ENCODE data around the gene MSRB3.

MSRB3 gene

DNA sequence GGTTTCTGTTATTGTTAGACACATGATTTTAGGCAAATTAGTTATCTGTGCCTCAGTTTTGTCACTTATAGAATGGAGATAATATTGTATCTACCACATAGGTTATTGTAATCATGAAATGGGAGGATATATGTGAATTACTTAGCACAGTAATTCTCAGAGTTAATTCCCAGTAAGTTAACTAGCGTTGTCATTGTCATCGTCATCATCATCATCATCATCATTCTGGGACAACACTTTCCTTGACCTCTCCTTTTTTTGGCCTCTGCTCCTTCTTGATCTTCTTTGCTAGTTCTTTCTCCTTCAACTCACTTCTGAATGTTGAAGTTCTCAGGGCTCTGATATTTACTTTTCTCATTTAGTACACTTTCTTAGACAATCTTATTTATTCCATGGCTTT lies 13.8 kb downstream of the MSRB3 start:
- no peaks in the 10 kb centered on the region for H3K4me1 ChIP-seq (ENCODE audit: control insufficient read depth, insufficient read depth, low read length)
- H3K9me3 ChIP-seq (ENCODE audit: control insufficient read depth, insufficient read depth, low read depth, low read length), result no peaks in the 10 kb centered on the region
- H3K36me3 ChIP-seq (ENCODE audit: control insufficient read depth, insufficient read depth, low read length), result no peaks in the 10 kb centered on the region
- H3K27ac ChIP-seq (ENCODE audit: low read depth, low read length), result no peak overlapping the region
- H3K9ac ChIP-seq (ENCODE audit: low read length), result no peak overlapping the region
- H3K27me3 ChIP-seq (ENCODE audit: control insufficient read depth, insufficient read depth, low read length), result no peaks in the 10 kb centered on the region
- no peak overlapping the region for H3K4me3 ChIP-seq (ENCODE audit: low read depth, low read length)

DNA sequence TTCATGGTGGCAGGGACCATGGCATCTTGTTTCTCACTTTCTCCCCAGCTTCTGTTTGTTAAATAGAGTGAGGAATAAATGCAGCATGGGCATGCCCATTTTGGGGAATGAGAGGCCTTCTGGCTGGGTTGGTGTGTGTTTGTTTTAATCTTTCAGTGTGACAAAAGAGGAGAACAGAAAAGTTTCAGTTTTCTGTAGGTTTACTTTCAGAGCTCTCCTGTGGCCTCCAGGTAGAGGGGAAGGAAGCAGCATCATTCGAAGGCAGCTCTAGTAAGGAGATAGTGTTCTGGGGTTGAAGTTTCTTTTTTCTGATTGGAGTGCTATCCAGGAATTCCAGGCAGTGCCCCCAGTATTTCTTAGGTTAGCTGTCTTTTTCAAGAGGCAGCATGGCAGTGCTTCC lies 15.3 kb downstream of the MSRB3 start:
- no peak overlapping the region for H3K9ac ChIP-seq (ENCODE audit: low read length)
- no peaks in the 10 kb centered on the region for H3K4me1 ChIP-seq (ENCODE audit: control insufficient read depth, insufficient read depth, low read length)
- H3K27ac ChIP-seq (ENCODE audit: low read depth, low read length), result no peak overlapping the region
- H3K9me3 ChIP-seq (ENCODE audit: control insufficient read depth, insufficient read depth, low read depth, low read length), result no peaks in the 10 kb centered on the region
- no peaks in the 10 kb centered on the region for H3K27me3 ChIP-seq (ENCODE audit: control insufficient read depth, insufficient read depth, low read length)
- H3K4me3 ChIP-seq (ENCODE audit: low read depth, low read length), result no peak overlapping the region
- no peaks in the 10 kb centered on the region for H3K36me3 ChIP-seq (ENCODE audit: control insufficient read depth, insufficient read depth, low read length)

DNA sequence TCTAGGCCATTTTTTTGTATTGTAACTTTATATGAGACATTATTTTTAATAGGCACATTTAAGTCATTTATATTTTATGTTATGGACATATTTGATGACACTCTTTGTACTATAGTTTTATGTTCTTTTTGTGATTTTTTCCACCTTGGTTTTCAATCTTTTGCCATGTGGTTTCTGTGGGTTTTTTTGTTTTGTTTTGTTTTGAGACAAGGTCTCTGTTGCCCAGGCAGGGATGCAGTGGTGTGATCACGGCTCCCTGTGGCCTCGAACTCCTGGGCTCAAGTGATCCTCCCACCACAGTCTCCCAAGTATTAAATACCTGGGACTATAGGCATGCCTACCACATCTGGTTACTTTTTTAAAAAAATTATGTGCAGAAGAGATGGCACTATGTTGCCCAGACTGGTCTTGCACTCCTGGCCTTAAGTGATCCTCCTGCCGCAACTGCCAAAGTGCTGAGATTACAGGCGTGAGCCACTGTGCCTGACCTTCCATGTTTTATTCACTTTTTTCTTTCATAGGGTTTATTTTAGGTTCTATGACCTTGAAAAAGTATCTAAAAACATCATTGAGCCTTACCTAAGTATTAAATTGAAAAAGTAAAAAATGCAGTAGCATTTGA lies 16.3 kb downstream of the MSRB3 start:
- Histone ChIP-seq H3K4me1 (ENCODE audit: control insufficient read depth, insufficient read depth, low read length) (no peaks in the 10 kb centered on the region), H3K36me3 (ENCODE audit: control insufficient read depth, insufficient read depth, low read length) (no peaks in the 10 kb centered on the region)

DNA sequence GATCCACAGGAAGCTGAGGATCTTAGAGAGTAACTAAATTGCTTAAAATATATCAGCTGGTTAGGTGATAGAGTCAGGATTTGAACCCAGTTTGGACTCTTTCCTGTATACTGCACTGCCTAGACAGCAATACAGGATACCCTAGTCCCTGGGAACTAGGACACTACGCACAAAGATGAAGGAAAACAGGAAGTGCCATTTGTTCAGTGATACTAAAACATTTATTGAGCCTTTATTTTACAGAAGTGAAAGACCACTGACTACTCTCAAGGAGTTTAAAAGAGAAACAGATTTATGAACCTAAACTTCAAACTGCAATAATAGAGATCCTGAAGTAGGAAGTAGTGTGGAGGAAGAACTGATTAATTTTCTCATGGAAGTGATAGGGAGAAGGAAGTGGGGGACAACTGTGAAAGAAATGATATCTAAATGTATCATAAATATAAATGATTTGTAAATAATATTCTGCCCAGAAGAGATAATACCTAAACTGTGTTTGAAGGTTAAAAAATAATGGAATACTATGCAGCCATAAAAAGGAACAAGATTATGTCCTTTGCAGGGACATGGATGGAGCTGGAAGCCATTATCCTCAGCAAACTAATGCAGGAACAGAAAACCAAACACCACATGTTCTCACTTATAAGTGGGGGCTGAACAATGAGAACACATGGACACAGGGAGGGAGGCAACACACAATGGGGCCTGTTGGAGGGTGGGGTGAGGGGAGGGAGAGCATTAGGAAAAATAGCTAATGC lies 18.2 kb downstream of the MSRB3 start:
- Histone ChIP-seq H3K4me3 (ENCODE audit: low read depth, low read length) (no peak overlapping the region), H3K27ac (ENCODE audit: low read depth, low read length) (no peak overlapping the region), H3K9ac (ENCODE audit: low read length) (no peak overlapping the region), H3K9me3 (ENCODE audit: control insufficient read depth, insufficient read depth, low read depth, low read length) (no peaks in the 10 kb centered on the region), H3K27me3 (ENCODE audit: control insufficient read depth, insufficient read depth, low read length) (no peaks in the 10 kb centered on the region), H3K36me3 (ENCODE audit: control insufficient read depth, insufficient read depth, low read length) (no peaks in the 10 kb centered on the region), H3K4me1 (ENCODE audit: control insufficient read depth, insufficient read depth, low read length) (no peaks in the 10 kb centered on the region)

More for the DNA sequence above, 16.3 kb downstream of the MSRB3 start:
- Histone ChIP-seq H3K9ac (ENCODE audit: low read length) (no peak overlapping the region), H3K27me3 (ENCODE audit: control insufficient read depth, insufficient read depth, low read length) (no peaks in the 10 kb centered on the region), H3K4me3 (ENCODE audit: low read depth, low read length) (no peak overlapping the region), H3K27ac (ENCODE audit: low read depth, low read length) (no peak overlapping the region), H3K9me3 (ENCODE audit: control insufficient read depth, insufficient read depth, low read depth, low read length) (no peaks in the 10 kb centered on the region)

DNA sequence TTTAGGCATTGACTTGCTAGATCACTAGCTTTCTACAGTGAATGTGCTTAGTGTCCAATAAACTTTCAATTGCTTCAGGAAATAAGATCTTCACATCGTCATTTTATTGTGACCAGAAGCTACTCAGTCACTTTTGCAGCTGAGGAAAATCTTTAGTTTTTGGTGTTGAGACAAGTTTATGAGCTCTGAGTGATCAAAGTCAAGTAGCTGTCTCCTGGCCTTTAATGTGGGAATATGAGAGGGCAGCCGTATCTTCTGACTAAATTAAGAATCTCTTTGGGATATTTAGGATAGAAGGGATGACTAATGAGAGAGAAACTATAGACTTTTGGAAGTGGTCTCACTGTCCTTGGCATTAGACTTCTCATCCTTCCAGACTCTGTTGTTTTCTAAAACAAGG lies 21.6 kb downstream of the MSRB3 start:
- Histone ChIP-seq H3K9ac (ENCODE audit: low read length) (no peak overlapping the region), H3K4me1 (ENCODE audit: control insufficient read depth, insufficient read depth, low read length) (0 out of 2 replicates have a peak, but pooled peaks cover 5% of the 10 kb centered on the region), H3K36me3 (ENCODE audit: control insufficient read depth, insufficient read depth, low read length) (no peaks in the 10 kb centered on the region), H3K4me3 (ENCODE audit: low read depth, low read length) (no peak overlapping the region), H3K27ac (ENCODE audit: low read depth, low read length) (no peak overlapping the region), H3K9me3 (ENCODE audit: control insufficient read depth, insufficient read depth, low read depth, low read length) (no peaks in the 10 kb centered on the region), H3K27me3 (ENCODE audit: control insufficient read depth, insufficient read depth, low read length) (no peaks in the 10 kb centered on the region)

DNA sequence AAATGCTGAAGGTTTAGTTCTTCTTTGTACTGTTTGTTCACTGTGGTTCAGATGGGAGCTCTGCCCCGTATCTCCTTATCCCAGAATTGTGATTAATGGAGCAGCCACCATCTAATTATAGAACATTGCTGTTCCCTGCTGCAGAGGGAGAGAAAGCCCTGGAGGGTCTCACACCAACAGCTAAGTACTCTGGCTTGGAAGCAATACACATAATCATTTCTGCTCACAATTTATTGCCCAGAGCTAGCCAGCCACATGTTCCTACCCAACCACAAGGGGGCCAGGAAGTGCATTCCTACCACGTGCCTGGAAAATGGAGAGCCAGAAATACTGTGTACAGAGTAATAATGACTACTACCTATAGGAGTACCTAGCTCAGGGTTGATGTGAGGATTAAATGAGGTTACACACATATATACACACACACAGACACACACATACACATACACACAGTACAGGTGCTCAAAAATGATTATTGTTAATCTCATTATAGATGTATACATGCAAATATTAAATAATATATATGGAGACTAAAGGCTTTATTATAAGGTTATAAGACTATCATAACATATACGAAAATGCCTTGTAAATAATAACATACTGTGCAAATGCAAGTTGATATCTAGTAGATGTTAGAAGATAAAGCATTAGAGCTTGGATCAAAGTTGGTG lies 22.3 kb downstream of the MSRB3 start:
- Histone ChIP-seq H3K4me3 (ENCODE audit: low read depth, low read length) (no peak overlapping the region), H3K36me3 (ENCODE audit: control insufficient read depth, insufficient read depth, low read length) (no peaks in the 10 kb centered on the region), H3K27ac (ENCODE audit: low read depth, low read length) (no peak overlapping the region), H3K27me3 (ENCODE audit: control insufficient read depth, insufficient read depth, low read length) (no peaks in the 10 kb centered on the region), H3K9ac (ENCODE audit: low read length) (no peak overlapping the region), H3K9me3 (ENCODE audit: control insufficient read depth, insufficient read depth, low read depth, low read length) (no peaks in the 10 kb centered on the region), H3K4me1 (ENCODE audit: control insufficient read depth, insufficient read depth, low read length) (0 out of 2 replicates have a peak, but pooled peaks cover 5% of the 10 kb centered on the region)

DNA sequence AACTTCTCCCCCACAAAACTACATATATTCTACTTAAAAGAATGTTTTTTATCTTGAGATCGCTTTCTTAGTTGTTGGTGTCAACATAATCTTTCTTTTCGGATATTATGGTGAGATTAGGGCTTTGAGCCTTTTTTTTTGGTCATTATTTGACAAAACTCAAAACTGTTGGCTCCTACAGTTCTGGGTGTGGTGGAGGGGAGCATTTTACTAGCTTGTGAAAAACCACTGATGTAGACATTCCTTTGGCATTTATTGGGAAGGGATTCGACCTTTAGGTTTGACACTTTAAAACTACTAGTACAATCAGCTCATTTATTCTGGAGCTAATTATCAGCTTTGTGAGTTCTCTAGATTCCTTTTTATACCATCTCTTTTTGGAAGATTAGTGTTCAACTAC lies 24.4 kb downstream of the MSRB3 start:
- 0 out of 2 replicates have a peak, but pooled peaks cover 5% of the 10 kb centered on the region for H3K4me1 ChIP-seq (ENCODE audit: control insufficient read depth, insufficient read depth, low read length)
- H3K27ac ChIP-seq (ENCODE audit: low read depth, low read length), result no peak overlapping the region
- no peak overlapping the region for H3K4me3 ChIP-seq (ENCODE audit: low read depth, low read length)
- H3K9ac ChIP-seq (ENCODE audit: low read length), result no peak overlapping the region
- H3K9me3 ChIP-seq (ENCODE audit: control insufficient read depth, insufficient read depth, low read depth, low read length), result no peaks in the 10 kb centered on the region
- H3K36me3 ChIP-seq (ENCODE audit: control insufficient read depth, insufficient read depth, low read length), result no peaks in the 10 kb centered on the region
- no peaks in the 10 kb centered on the region for H3K27me3 ChIP-seq (ENCODE audit: control insufficient read depth, insufficient read depth, low read length)

DNA sequence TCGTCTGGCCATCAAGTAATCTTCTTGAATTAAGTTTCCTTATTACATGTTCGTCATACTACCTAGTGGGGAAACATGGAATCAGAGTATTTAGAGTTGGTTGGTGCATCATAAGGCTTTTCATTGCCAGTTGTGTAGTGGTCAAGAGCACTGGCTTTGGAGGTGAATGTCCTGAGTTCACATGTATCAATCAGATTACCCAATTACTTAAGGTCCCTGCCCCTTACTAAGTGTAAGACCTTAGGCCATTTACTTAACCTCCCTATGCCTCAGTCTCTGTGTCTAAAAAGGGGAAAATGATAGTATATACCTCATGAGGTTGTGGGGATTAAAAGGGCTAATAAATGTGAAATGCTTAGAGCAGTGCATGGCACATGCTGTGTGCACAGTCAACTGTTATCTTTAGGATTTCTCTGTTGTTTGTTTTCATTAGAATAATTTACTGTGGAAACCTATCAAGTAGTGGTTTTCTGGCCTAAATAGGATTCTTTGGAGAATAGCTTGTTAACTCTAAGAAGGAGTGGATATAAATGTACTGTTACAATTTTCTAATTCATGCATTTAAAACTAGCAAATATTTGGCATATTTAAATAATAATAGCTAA lies 27.0 kb downstream of the MSRB3 start:
- H3K4me1 ChIP-seq (ENCODE audit: control insufficient read depth, insufficient read depth, low read length), result 0 out of 2 replicates have a peak, but pooled peaks cover 5% of the 10 kb centered on the region
- H3K4me3 ChIP-seq (ENCODE audit: low read depth, low read length), result no peak overlapping the region
- no peaks in the 10 kb centered on the region for H3K9me3 ChIP-seq (ENCODE audit: control insufficient read depth, insufficient read depth, low read depth, low read length)
- no peak overlapping the region for H3K9ac ChIP-seq (ENCODE audit: low read length)
- no peaks in the 10 kb centered on the region for H3K27me3 ChIP-seq (ENCODE audit: control insufficient read depth, insufficient read depth, low read length)
- no peak overlapping the region for H3K27ac ChIP-seq (ENCODE audit: low read depth, low read length)
- H3K36me3 ChIP-seq (ENCODE audit: control insufficient read depth, insufficient read depth, low read length), result no peaks in the 10 kb centered on the region

DNA sequence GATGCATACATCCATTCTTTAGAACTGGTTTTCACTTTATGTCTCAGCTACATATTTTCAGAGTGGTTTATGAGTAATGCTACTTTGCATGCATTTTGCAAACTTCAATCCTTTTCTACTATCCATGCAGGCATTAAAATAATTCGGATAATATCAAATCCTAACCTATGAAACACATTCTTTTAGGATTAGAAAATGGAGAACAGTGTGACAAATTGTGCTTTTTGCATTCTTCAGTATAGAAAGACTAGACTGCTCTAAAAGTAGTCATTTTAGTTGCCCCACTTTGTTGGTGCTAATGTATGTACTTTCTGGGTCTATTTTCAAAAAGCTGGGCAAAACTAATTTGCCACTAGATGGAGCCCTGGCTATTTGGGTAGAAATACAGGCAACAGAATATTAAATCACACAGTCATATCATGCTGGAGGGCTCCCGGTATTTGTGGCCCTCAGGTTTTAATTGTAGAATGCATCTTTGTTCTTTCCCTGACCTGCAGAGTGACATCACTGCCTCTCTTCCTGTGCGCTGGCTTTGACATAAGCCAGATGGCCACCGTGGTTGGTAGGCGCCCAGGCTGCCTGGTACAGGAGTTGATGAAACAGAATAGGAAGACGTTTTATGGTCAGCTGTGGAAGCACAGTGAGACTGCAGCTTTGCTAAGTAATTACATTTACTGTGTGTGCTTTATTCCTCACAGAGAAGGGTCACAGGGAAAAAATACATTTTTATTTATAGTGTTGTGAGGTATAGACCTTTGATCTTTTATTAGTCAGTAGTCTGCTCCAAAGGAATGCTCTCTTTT lies 28.1 kb downstream of the MSRB3 start:
- peak overlapping the region; percentile 8 for H3K9ac ChIP-seq (ENCODE audit: low read length)
- no peaks in the 10 kb centered on the region for H3K36me3 ChIP-seq (ENCODE audit: control insufficient read depth, insufficient read depth, low read length)
- H3K27ac ChIP-seq (ENCODE audit: low read depth, low read length), result no peak overlapping the region; the same call in 1 of the 2 replicates
- no peak overlapping the region for H3K4me3 ChIP-seq (ENCODE audit: low read depth, low read length)
- H3K4me1 ChIP-seq (ENCODE audit: control insufficient read depth, insufficient read depth, low read length), result 0 out of 2 replicates have a peak, but pooled peaks cover 5% of the 10 kb centered on the region
- H3K9me3 ChIP-seq (ENCODE audit: control insufficient read depth, insufficient read depth, low read depth, low read length), result no peaks in the 10 kb centered on the region
- no peaks in the 10 kb centered on the region for H3K27me3 ChIP-seq (ENCODE audit: control insufficient read depth, insufficient read depth, low read length)

DNA sequence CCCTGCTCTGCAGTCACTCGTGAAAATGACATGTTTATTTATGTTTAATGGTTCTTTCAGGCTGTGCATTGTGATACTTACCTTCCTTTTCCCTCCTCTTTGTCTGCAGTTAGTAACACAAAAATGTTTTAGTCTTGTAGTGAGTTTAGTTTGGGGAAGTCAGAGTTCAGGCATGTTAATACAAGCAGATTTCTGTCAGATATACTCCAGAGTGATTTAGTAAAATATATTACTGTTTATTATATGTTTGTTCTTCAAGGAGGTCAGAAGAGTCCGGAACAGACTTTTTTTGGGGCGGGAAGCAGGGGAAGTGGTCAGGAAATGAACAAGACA lies 28.7 kb downstream of the MSRB3 start:
- Histone ChIP-seq H3K27me3 (ENCODE audit: control insufficient read depth, insufficient read depth, low read length) (no peaks in the 10 kb centered on the region), H3K4me1 (ENCODE audit: control insufficient read depth, insufficient read depth, low read length) (0 out of 2 replicates have a peak, but pooled peaks cover 4% of the 10 kb centered on the region), H3K27ac (ENCODE audit: low read depth, low read length) (no peak overlapping the region; the same call in 1 of the 2 replicates), H3K4me3 (ENCODE audit: low read depth, low read length) (no peak overlapping the region), H3K9me3 (ENCODE audit: control insufficient read depth, insufficient read depth, low read depth, low read length) (no peaks in the 10 kb centered on the region), H3K9ac (ENCODE audit: low read length) (peak overlapping the region; percentile 8), H3K36me3 (ENCODE audit: control insufficient read depth, insufficient read depth, low read length) (no peaks in the 10 kb centered on the region)
